Parathyroid adenoma (tissue), 2 donors: ENCODE results near the gene EBF3.

ENCODE experiments used
- H2AFZ ChIP-seq: fragments of 300-600 bp; sonication (generic); one replicate; pipeline ENCODE4 v1.7.0; 2017; ENCODE audit warnings: antibody characterized with exemption, mild to moderate bottlenecking
- H3K27ac ChIP-seq: fragments of 300-600 bp; sonication (generic); one replicate; pipeline ENCODE4 v1.7.0; 2017
- H3K27me3 ChIP-seq: fragments of 300-600 bp; sonication (generic); one replicate; pipeline ENCODE4 v1.7.0; 2017; ENCODE audit warnings: low read length; ENCODE audit not compliant: control insufficient read depth, insufficient read depth
- H3K36me3 ChIP-seq: fragments of 300-600 bp; sonication (generic); one replicate; pipeline ENCODE4 v1.7.0; 2017; ENCODE audit warnings: low read length; ENCODE audit not compliant: control insufficient read depth, insufficient read depth
- H3K4me1 ChIP-seq: fragments of 300-600 bp; sonication (generic); one replicate; pipeline ENCODE4 v1.7.0; 2017; ENCODE audit warnings: control low read depth
- H3K4me2 ChIP-seq: fragments of 300-600 bp; sonication (generic); one replicate; pipeline ENCODE4 v1.7.0; 2017; ENCODE audit warnings: low read length
- H3K4me3 ChIP-seq: fragments of 300-600 bp; sonication (generic); one replicate; pipeline ENCODE4 v1.7.0; 2017; ENCODE audit warnings: low read depth, low read length
- H3K79me2 ChIP-seq: fragments of 300-600 bp; sonication (generic); one replicate; pipeline ENCODE4 v1.7.0; 2017; ENCODE audit warnings: control low read depth
- H3K9ac ChIP-seq: fragments of 300-600 bp; sonication (generic); one replicate; pipeline ENCODE4 v1.7.0; 2017; ENCODE audit warnings: mild to moderate bottlenecking
- H3K9me3 ChIP-seq: fragments of 300-600 bp; sonication (generic); one replicate; pipeline ENCODE4 v1.7.0; 2017; ENCODE audit warnings: low read length; ENCODE audit not compliant: control insufficient read depth
- TF ChIP-seq, protein P1 (sequence below): fragments of 300-600 bp; sonication (generic); IDR thresholded peaks from one replicate; pipeline ENCODE4 v1.7.0; 2017; ENCODE audit warnings: antibody characterized with exemption, mild to moderate bottlenecking
- donor health status: primary hyperparathyroidism.

The EBF3 gene

GRCh38 chr10:129800796-129801340 is 163.2 kb downstream of the EBF3 start:
- Histone ChIP-seq H3K79me2 (no peaks in the 10 kb centered on the region), H3K27me3 (no peaks in the 10 kb centered on the region), H3K4me1 (no peaks in the 10 kb centered on the region), H3K36me3 (no peaks in the 10 kb centered on the region), H2AFZ (no peak overlapping the region), H3K4me2 (no peak overlapping the region), H3K4me3 (no peak overlapping the region), H3K27ac (no peak overlapping the region), H3K9me3 (no peaks in the 10 kb centered on the region), H3K9ac (no peak overlapping the region)
- TF ChIP-seq, protein P1, sequence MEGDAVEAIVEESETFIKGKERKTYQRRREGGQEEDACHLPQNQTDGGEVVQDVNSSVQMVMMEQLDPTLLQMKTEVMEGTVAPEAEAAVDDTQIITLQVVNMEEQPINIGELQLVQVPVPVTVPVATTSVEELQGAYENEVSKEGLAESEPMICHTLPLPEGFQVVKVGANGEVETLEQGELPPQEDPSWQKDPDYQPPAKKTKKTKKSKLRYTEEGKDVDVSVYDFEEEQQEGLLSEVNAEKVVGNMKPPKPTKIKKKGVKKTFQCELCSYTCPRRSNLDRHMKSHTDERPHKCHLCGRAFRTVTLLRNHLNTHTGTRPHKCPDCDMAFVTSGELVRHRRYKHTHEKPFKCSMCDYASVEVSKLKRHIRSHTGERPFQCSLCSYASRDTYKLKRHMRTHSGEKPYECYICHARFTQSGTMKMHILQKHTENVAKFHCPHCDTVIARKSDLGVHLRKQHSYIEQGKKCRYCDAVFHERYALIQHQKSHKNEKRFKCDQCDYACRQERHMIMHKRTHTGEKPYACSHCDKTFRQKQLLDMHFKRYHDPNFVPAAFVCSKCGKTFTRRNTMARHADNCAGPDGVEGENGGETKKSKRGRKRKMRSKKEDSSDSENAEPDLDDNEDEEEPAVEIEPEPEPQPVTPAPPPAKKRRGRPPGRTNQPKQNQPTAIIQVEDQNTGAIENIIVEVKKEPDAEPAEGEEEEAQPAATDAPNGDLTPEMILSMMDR: no peak

DNA sequence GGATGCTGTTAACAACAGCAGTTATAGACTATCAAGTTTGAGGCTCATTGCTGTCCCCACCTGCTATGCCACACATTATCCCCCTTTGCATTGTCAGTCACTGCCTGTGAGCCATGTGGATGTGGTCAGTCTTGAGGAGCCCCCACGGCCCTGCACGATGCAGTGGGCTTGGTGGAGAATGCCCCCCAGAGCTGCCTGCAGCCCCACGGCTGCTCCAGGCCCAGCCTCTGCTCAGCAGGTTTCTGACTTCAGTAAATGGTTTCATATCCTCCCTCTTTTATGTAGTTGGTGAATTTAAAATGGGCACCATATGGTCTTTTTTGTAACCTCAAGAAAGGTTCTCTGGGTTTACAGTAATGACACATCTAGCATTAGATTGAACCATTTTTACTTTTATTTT is 164.1 kb downstream of the EBF3 start:
- no peak overlapping the region for H3K9ac ChIP-seq
- H3K79me2 ChIP-seq: no peaks in the 10 kb centered on the region
- no peaks in the 10 kb centered on the region for H3K4me1 ChIP-seq
- no peak overlapping the region for H2AFZ ChIP-seq
- H3K36me3 ChIP-seq: no peaks in the 10 kb centered on the region
- no peak overlapping the region for H3K4me2 ChIP-seq
- H3K27ac ChIP-seq: no peak overlapping the region
- TF ChIP-seq, protein P1: no peak
- H3K4me3 ChIP-seq: no peak overlapping the region
- no peaks in the 10 kb centered on the region for H3K27me3 ChIP-seq
- no peaks in the 10 kb centered on the region for H3K9me3 ChIP-seq

GRCh38 chr10:129796710-129797420 is 167.2 kb downstream of the EBF3 start:
- Histone ChIP-seq H3K9me3 (no peaks in the 10 kb centered on the region), H3K36me3 (no peaks in the 10 kb centered on the region), H3K79me2 (no peaks in the 10 kb centered on the region), H3K27ac (no peak overlapping the region), H3K27me3 (no peaks in the 10 kb centered on the region), H3K9ac (no peak overlapping the region), H3K4me1 (no peaks in the 10 kb centered on the region), H3K4me3 (no peak overlapping the region), H3K4me2 (no peak overlapping the region), H2AFZ (no peak overlapping the region)
- TF ChIP-seq, protein P1: no peak

- H3K9me3 ChIP-seq: no peaks in the 10 kb centered on the region
These were observed 170.1 kb downstream of the EBF3 start for GRCh38 chr10:129793996-129794395.

More at GRCh38 chr10:129793996-129794395, 170.1 kb downstream of the EBF3 start:
- H3K4me2 ChIP-seq: no peak overlapping the region
- TF ChIP-seq, protein P1: no peak
- H3K27ac ChIP-seq: no peak overlapping the region
- no peak overlapping the region for H3K4me3 ChIP-seq
- no peak overlapping the region for H3K9ac ChIP-seq
- H3K79me2 ChIP-seq: no peaks in the 10 kb centered on the region
- no peaks in the 10 kb centered on the region for H3K27me3 ChIP-seq
- H2AFZ ChIP-seq: no peak overlapping the region
- no peaks in the 10 kb centered on the region for H3K36me3 ChIP-seq
- no peaks in the 10 kb centered on the region for H3K4me1 ChIP-seq
